Kidney epithelial cell (primary cell): ENCODE results near the gene GPC3. TPM values are rescaled to one million over a fixed set of nuclear protein-coding genes. Genes with fewer than 3 reads are reported as not detected.

Source experiments
- DNase-seq: peaks from one replicate; pipeline ENCODE4 v3.0.0-alpha.2; 2010; ENCODE audit warnings: low read depth
- H3K27me3 ChIP-seq: 2 replicates; pipeline ENCODE4 v1.6.0; 2011; ENCODE audit warnings: low read length; ENCODE audit not compliant: control insufficient read depth, insufficient read depth
- H3K36me3 ChIP-seq: 2 replicates; pipeline ENCODE4 v1.5.1; 2011; ENCODE audit warnings: low read length; ENCODE audit not compliant: control insufficient read depth, insufficient read depth
- H3K4me3 ChIP-seq: 2 replicates; pipeline ENCODE4 v1.5.1; 2011; ENCODE audit warnings: low read depth, mild to moderate bottlenecking, control low read depth, low read length
- CTCF ChIP-seq: IDR thresholded peaks from 2 replicates; pipeline ENCODE4 v1.5.1; 2011; ENCODE audit warnings: mild to moderate bottlenecking, moderate library complexity, low read length, control low read depth, inconsistent platforms; ENCODE audit not compliant: insufficient read depth, poor library complexity, severe bottlenecking
- total RNA-seq: library from RNA; depleted of rRNA; stranded (reverse); fragments of >200 nt; gene quantifications from 2 replicates; pipeline ENCODE4 v1.2.3, GENCODE V29; 2015

Gene GPC3
- total RNA-seq, 1 donor from 2014 or later: 14.5 TPM

- DNase-seq: no peak
- Histone ChIP-seq H3K4me3 (no peak overlapping the region), H3K27me3 (no peaks in the 10 kb centered on the region), H3K36me3 (no peaks in the 10 kb centered on the region)
- TF ChIP-seq CTCF: no peak
Observed at GRCh38 chrX:133579631-133580030, 405.8 kb downstream of the GPC3 start.

- TF ChIP-seq CTCF: no peak
- no peak for DNase-seq
- Histone ChIP-seq H3K4me3 (no peak overlapping the region), H3K36me3 (no peaks in the 10 kb centered on the region), H3K27me3 (no peaks in the 10 kb centered on the region)
Observed at GRCh38 chrX:133576876-133577275, 408.5 kb downstream of the GPC3 start.

DNA sequence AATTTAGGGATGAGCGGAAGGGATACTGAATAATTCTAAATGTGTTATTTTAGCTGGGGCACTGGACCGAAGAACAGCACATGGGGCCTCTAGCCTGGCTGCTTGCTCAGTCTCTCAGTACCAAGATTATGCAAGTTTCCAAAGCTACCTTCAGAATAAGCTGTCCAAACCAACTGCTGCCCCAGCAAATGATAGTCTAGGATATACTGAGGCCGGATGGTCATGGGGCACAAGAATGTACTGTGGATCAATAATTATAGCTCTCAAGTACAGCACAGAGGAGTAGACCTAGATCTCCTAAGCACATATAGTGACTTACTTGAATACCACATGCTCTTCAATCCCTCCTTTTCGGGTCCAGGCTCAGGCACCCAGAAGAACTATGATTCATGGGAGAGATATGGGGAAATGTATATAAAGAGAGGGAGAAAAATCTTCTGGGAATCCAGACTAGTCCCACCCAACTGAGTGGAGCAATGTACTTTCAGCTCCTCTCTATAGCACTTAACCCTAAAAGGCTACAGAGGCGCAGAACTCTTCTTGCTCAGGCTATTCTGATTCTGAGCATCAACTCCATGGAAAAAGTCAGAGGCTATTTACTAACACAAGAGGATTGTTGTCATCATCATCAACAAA is 409.8 kb downstream of the GPC3 start:
- H3K4me3 ChIP-seq: no peak overlapping the region
- no peak for DNase-seq
- H3K27me3 ChIP-seq: no peaks in the 10 kb centered on the region
- TF ChIP-seq CTCF: no peak
- no peaks in the 10 kb centered on the region for H3K36me3 ChIP-seq

GRCh38 chrX:133574716-133575115 is 410.7 kb downstream of the GPC3 start:
- no peaks in the 10 kb centered on the region for H3K36me3 ChIP-seq
- no peak for DNase-seq

GRCh38 chrX:133570549-133570948 is 414.8 kb downstream of the GPC3 start:
- no peak for DNase-seq

More at GRCh38 chrX:133574716-133575115, 410.7 kb downstream of the GPC3 start:
- Histone ChIP-seq H3K4me3 (no peak overlapping the region), H3K27me3 (no peaks in the 10 kb centered on the region)
- TF ChIP-seq CTCF: no peak

More at GRCh38 chrX:133570549-133570948, 414.8 kb downstream of the GPC3 start:
- no peak for TF ChIP-seq CTCF
- Histone ChIP-seq H3K36me3 (no peaks in the 10 kb centered on the region), H3K4me3 (no peak overlapping the region), H3K27me3 (no peaks in the 10 kb centered on the region)
